ENCODE measurements around the gene NME7.

- TF ChIP-seq CTCF (IDR thresholded peaks at IDR 0.05; ENCODE audit: low read length), result no peak
- no peak for TF ChIP-seq EZH2 (IDR thresholded peaks at IDR 0.05; ENCODE audit: borderline replicate concordance, low read length)
These were observed 216.8 kb downstream of the NME7 start for GRCh38 chr1:169150641-169151337.

Data from OCI-LY1 (cell line).